CD4-positive, alpha-beta T cell (primary cell): Measurements from ENCODE around the gene FEZF1. TPM values are rescaled to one million over a fixed set of nuclear protein-coding genes. Genes with fewer than 3 reads are reported as not detected.
"Not testable (repeated sequence)": the region's sequence is repeated elsewhere in the genome, so short reads cannot be mapped to it uniquely, and the experiment has no call there.

Experiments
- ATAC-seq: fragments of 200-7000 bp; cut with Tn5 transposase; one replicate; pipeline ENCODE4 v1.10.0; 2022; ENCODE audit warnings: mild to moderate bottlenecking; ENCODE audit not compliant: poor library complexity
- CTCF ChIA-PET: fragments of 350-600 bp; sonication (Branson Sonifier 250); formaldehyde crosslinking; loops from one replicate; lab custom pipeline; 2021; ENCODE audit warnings: antibody characterized with exemption, inconsistent platforms; lab: Charles Lee
- POLR2A ChIA-PET: fragments of 350-600 bp; sonication (Branson Sonifier 250); formaldehyde crosslinking; loops from one replicate; lab custom pipeline; 2021; ENCODE audit warnings: antibody characterized with exemption, inconsistent platforms; lab: Charles Lee
- DNase-seq, 14 experiments: peaks; one replicate each; pipeline ENCODE4 v3.0.0-alpha.2; 2013 to 2020; ENCODE audit warnings: mixed read lengths in 2 of 14
- H3K27ac ChIP-seq, 2 donors: one replicate each; pipeline versions ENCODE4 v1.5.1 to v1.7.0; 2013; ENCODE audit warnings: low read length in 2 of 2, low read depth in 1 of 2, mild to moderate bottlenecking in 1 of 2
- H3K27me3 ChIP-seq, 2 experiments: 1 replicate in 1 of 2; 2 replicates in 1 of 2; pipeline versions ENCODE4 v1.6.1 to v1.7.0; 2013; ENCODE audit warnings: low read length in 2 of 2, control low read depth in 1 of 2, mild to moderate bottlenecking in 1 of 2, moderate library complexity in 1 of 2; ENCODE audit not compliant: insufficient read depth in 2 of 2, control insufficient read depth in 1 of 2
- H3K36me3 ChIP-seq: one replicate; pipeline ENCODE4 v1.6.1; 2013; ENCODE audit warnings: low read length, control low read depth; ENCODE audit not compliant: insufficient read depth
- H3K4me1 ChIP-seq: one replicate; pipeline ENCODE4 v1.6.1; 2013; ENCODE audit warnings: low read length, control low read depth; ENCODE audit not compliant: insufficient read depth
- H3K4me3 ChIP-seq: one replicate; pipeline ENCODE4 v1.5.1; 2013; ENCODE audit warnings: mild to moderate bottlenecking, low read length, moderate library complexity
- H3K9me3 ChIP-seq, 2 experiments: 1 replicate in 1 of 2; 2 replicates in 1 of 2; pipeline versions ENCODE4 v1.6.1 to v1.7.0; 2013; ENCODE audit warnings: low read length in 2 of 2, mild to moderate bottlenecking in 2 of 2, control low read depth in 1 of 2, moderate library complexity in 1 of 2; ENCODE audit not compliant: control insufficient read depth in 1 of 2, insufficient read depth in 1 of 2
- H3K27ac Mint-ChIP-seq: one replicate; pipeline ENCODE4 v1.8.0; 2020; ENCODE audit warnings: mixed read lengths
- H3K27me3 Mint-ChIP-seq: one replicate; pipeline ENCODE4 v1.8.0; 2021; ENCODE audit warnings: mixed read lengths
- H3K36me3 Mint-ChIP-seq: one replicate; pipeline ENCODE4 v1.8.0; 2021; ENCODE audit warnings: low read depth, mixed read lengths
- H3K4me1 Mint-ChIP-seq: one replicate; pipeline ENCODE4 v1.8.0; 2021; ENCODE audit warnings: low read depth, mixed read lengths
- H3K4me3 Mint-ChIP-seq: one replicate; pipeline ENCODE4 v1.8.0; 2020; ENCODE audit warnings: mild to moderate bottlenecking, mixed read lengths
- H3K9me3 Mint-ChIP-seq: one replicate; pipeline ENCODE4 v1.8.0; 2020; ENCODE audit warnings: mixed read lengths
- CTCF ChIP-seq: fragments of 200-600 bp; IDR thresholded peaks from one replicate; pipeline ENCODE4 v1.8.0; 2022; ENCODE audit warnings: antibody characterized with exemption, mild to moderate bottlenecking
- intact Hi-C, 2 experiments: fragments of 100-400 bp; cut with DNase I in 1 of 2; cut with micrococcal nuclease in 1 of 2; formaldehyde crosslinking; loops; one replicate each; pipeline versions ENCODE4 v1.15.1 to v1.9.0; 2023 to 2025; cut with DNase I, micrococcal nuclease
- total RNA-seq, 174 experiments: library from RNA in 2 of 174; stranded (reverse) in 2 of 174; gene quantifications; one replicate each; pipeline ENCODE4 v1.2.3 and lab custom pipeline; 2021 to 2026

The FEZF1 gene
- total RNA-seq, 2 experiments from 2014 or later, result not detected

- no peak overlapping the region for H3K27ac ChIP-seq
- no peak for TF ChIP-seq CTCF
- ChIA-PET CTCF (no interaction called here), POLR2A (no interaction called here)
- Mint-ChIP-seq H3K4me1 (no peaks in the 10 kb centered on the region), H3K27ac (no peak overlapping the region), H3K4me3 (no peak overlapping the region), H3K9me3 (peaks cover 3% of the 10 kb centered on the region), H3K36me3 (no peaks in the 10 kb centered on the region), H3K27me3 (peaks cover 11% of the 10 kb centered on the region)
- H3K4me1 ChIP-seq, result no peaks in the 10 kb centered on the region
- DNase-seq (no peak), ATAC-seq (no peak)
- H3K27me3 ChIP-seq, result no peaks in the 10 kb centered on the region
- no peaks in the 10 kb centered on the region for H3K9me3 ChIP-seq
- H3K36me3 ChIP-seq, result no peaks in the 10 kb centered on the region
- intact Hi-C loops, result no loop called here
- no peak overlapping the region for H3K4me3 ChIP-seq
Measured at GRCh38 chr7:122291189-122291588, 13.4 kb downstream of the FEZF1 start.

- no peaks in the 10 kb centered on the region for H3K36me3 Mint-ChIP-seq
- H3K27ac Mint-ChIP-seq, result no peak overlapping the region
- Histone ChIP-seq H3K9me3 (no peaks in the 10 kb centered on the region), H3K4me1 (no peaks in the 10 kb centered on the region), H3K36me3 (no peaks in the 10 kb centered on the region), H3K27ac (no peak overlapping the region), H3K27me3 (no peaks in the 10 kb centered on the region), H3K4me3 (no peak overlapping the region)
- DNase-seq (no peak), ATAC-seq (no peak)
- peaks cover 4% of the 10 kb centered on the region for H3K27me3 Mint-ChIP-seq
- no peak overlapping the region for H3K4me3 Mint-ChIP-seq
- H3K9me3 Mint-ChIP-seq, result peaks cover 3% of the 10 kb centered on the region
- CTCF ChIA-PET, result no interaction called here
- no peaks in the 10 kb centered on the region for H3K4me1 Mint-ChIP-seq
- no peak for TF ChIP-seq CTCF
- POLR2A ChIA-PET, result no interaction called here
- intact Hi-C loops, result no loop called here
Measured at GRCh38 chr7:122290476-122290875, 14.1 kb downstream of the FEZF1 start.

- ATAC-seq (no peak), DNase-seq (no peak)
- Histone ChIP-seq H3K27ac (no peak overlapping the region), H3K4me1 (no peaks in the 10 kb centered on the region), H3K36me3 (no peaks in the 10 kb centered on the region), H3K27me3 (no peaks in the 10 kb centered on the region), H3K9me3 (no peaks in the 10 kb centered on the region), H3K4me3 (no peak overlapping the region)
- Mint-ChIP-seq H3K9me3 (peaks cover 3% of the 10 kb centered on the region), H3K27me3 (no peaks in the 10 kb centered on the region), H3K4me3 (no peak overlapping the region), H3K36me3 (no peaks in the 10 kb centered on the region), H3K4me1 (no peaks in the 10 kb centered on the region), H3K27ac (no peak overlapping the region)
- ChIA-PET POLR2A (no interaction called here), CTCF (no interaction called here)
- TF ChIP-seq CTCF, result no peak
- intact Hi-C loops, result no loop called here
Measured at GRCh38 chr7:122289426-122289825, 15.1 kb downstream of the FEZF1 start.

GRCh38 chr7:122284608-122285007, 19.9 kb downstream of the FEZF1 start:
- H3K27ac ChIP-seq, H3K9me3 ChIP-seq, H3K4me1 ChIP-seq, ATAC-seq, DNase-seq, H3K4me1 Mint-ChIP-seq, intact Hi-C loops, H3K4me3 Mint-ChIP-seq, H3K27me3 Mint-ChIP-seq, POLR2A ChIA-PET, H3K4me3 ChIP-seq, H3K9me3 Mint-ChIP-seq, H3K36me3 ChIP-seq, H3K27ac Mint-ChIP-seq, CTCF ChIA-PET, H3K27me3 ChIP-seq, H3K36me3 Mint-ChIP-seq: not testable (repeated sequence)
